ENCODE data around the gene TXNDC12. TPM values are rescaled to one million over a fixed set of nuclear protein-coding genes. Genes with fewer than 3 reads are reported as not detected.

Gene TXNDC12
- total RNA-seq, 1 experiment from 2014 or later, result 66.2 TPM

DNA sequence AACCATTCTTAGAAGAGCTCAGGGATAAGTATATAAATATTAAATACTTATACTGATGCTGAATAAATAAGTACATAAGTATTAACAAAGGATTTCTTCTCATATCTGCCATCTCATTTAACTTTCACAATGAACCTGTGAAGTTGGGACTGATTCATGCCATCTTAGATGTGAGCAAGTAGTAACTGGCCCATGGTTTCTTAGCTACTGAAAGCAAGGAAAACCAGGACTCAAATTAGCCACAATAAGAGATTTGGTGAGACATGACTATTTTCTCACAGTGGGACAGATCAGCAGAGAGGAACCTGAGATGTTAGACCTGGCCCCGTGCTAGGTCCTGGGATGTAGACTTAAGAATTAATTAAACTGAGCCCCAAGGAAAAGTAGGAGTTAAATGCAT is 56.3 kb downstream of the TXNDC12 start:
- no peak for DNase-seq (ENCODE audit: low read depth)

DNA sequence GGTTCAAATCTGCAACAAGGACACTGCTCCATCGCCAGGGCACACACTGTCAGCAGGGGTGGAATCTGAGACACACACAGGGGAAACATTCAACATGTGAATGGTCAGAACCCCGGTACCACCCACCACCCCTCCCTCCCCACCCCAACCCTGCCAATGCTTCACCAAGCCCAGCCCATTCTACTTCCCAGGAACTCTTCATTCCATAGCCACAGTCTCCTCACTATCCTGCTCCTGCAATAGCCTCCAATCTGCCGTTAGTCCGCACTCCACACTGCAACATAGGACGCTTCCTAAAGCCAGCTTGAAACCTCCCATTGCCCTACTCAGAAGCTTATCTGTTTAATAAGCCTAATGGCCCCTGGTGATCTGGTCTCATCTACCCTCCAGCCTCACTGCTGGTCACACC is 57.0 kb downstream of the TXNDC12 start:
- no peak for DNase-seq (ENCODE audit: low read depth)

- peak; percentile 62 for DNase-seq (ENCODE audit: low read depth)
These were observed 64.5 kb downstream of the TXNDC12 start, which contains the start of gene RAB3B for GRCh38 chr1:51990478-51990965. RAB3B (minus strand) TSS chr1:51990700; CDS start chr1:51977117, 13,583 bp downstream.

DNA sequence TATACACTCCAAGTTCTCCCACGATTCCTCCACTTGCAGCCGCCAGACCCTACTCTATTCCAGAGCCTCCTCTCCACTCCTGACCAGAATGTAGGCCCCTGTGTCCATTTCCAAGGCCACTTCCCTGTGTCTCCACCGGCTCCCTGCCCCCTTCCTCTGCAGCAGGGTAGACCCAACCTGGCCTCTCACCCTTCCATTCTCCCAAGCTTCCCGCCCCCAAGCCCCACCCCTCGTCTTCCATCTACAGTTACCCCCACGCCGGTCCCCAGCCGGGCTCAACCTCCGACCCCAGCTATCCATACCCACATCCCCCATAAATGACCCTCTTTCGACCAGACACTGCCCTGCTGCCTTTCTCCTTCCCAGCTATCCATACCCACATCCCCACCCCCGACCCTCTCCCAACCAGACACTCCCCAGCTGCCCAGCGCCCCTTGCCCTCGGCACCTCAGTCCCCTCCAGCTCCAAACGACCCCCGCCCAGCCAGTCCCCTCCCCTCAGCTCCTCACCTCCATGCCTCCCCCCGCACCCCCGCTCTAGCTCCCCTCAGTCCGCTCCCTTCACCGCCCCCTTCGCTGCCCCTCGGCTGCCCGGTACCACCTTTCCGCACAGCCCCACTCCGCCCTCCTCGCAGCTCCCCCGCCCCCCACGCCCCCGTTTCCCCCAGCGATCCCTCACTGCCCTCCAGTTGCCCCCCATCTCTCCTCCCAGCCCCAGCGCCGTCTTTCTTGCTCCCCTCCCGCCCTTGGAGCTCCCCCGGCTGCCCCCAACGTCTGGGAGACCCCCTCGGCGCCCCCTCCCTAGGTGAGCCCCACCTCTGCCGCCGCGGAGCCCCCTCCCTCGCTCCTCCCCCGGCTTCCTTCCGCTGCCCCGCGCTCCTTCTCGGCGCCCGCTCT is 65.2 kb downstream of the TXNDC12 start:
- no peak for DNase-seq (ENCODE audit: low read depth)

DNA sequence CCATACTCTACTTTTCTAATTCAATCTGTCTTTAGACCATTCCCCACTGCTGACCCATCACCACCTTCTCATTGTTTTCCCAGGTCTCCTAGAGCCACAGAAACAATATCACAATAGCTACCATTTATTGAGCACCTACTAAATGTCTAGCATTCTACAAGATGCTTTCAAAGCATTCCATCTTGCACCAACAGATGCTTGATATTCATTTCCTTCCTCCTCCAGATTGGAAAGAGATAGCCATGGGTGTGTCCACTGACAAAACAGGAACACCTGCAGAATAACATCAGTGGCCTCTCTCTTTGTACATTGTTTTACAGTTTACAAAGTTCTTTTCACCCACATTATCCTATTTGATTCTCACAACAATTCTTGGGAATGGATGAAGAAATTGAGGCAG is 66.7 kb downstream of the TXNDC12 start:
- DNase-seq (ENCODE audit: low read depth), result no peak

GRCh38 chr1:51986718-51987117 is 68.3 kb downstream of the TXNDC12 start:
- DNase-seq (ENCODE audit: low read depth), result no peak

- no peak for DNase-seq (ENCODE audit: low read depth)
These were observed 72.8 kb downstream of the TXNDC12 start for GRCh38 chr1:51982161-51982560.

DNA sequence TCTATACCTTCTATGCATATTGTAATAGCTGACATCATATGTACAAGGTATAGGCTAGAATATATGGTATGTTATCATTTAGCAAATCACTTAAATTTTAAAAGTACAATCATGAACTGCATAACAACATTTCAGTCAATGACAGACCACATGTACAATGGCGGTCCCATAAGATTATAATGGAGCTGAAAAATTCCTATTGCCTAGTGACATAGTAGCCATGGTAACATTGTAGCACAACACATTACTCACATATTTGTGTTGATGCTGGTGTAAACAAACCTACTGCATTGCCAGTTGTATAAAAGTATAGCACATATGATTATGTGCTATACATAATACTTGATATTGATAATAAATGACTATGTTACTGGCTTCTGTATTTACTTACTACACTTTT is 73.4 kb downstream of the TXNDC12 start:
- no peak for DNase-seq (ENCODE audit: low read depth)

DNA sequence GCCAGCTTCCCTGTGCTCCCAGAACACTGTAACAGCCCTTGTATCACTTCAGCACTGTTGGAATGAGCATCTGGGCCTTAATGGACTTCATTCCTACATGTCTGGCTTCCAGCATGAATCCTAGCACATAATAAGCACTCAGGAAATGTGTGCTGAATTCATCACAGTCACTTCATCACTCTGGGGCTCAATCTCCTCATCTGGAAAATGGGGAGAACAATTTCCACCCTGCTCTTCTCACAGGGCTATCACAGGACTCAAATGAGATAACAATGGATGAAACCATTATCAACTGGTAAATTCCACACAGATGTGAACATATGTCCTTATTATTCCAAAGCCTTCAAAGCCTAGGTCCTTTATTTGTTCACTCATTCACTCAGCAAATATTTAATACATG is 76.9 kb downstream of the TXNDC12 start:
- DNase-seq (ENCODE audit: low read depth), result no peak

- no peak for DNase-seq (ENCODE audit: low read depth)
These were observed 78.0 kb downstream of the TXNDC12 start for GRCh38 chr1:51976846-51977602.

DNA sequence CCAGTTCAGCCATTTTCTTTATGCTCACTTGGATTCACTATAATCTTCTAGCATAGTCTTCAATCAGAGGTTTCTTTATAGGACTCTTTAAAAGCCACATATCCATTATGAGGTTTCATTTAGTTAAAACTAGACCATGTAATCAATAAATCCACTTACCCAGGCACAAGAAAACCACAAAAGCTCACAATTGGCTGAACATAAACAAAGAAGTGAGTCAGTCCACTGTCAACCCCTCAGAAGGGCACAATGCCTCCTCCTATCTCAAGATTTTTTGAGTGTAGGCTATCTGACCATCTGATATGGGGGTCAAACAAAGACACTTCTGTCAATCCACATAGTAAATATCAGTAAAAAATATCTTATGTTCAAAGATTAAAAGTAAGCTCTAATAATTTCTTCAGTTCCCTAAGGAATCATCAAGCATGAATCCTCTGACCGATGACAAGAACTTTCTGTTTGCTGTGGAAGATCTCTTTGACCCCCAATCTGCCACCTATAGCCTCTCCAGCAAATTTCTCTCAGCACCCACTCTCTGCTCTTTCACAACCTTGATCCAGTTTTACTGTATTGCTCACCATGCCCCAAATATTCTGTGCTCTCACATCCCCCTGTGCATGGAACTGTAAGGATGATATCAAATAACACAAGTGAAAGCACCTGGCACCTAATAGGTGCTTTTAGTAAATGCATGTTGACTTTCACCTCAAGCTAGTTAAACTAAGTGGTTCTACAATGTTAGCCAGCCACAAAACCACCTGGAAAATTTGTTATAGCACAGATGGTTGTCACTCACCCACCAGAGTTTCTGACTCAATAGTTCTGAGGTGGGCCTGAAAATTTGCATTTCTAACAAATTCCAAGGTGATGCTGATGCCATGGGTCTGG is 81.2 kb downstream of the TXNDC12 start:
- DNase-seq (ENCODE audit: low read depth), result peak; percentile 57

Other genes with a start within 250 kb of the TXNDC12 start
- gene NRDC, start 176.5 kb downstream of the TXNDC12 start, total RNA-seq (2014; rRNA removed; shearing (Covaris generic)), result 62.5 and 71.9 TPM in 2 replicates
- 5.5 and 5.6 TPM in 2 replicates for gene RAB3B, start 64.5 kb downstream of the TXNDC12 start, total RNA-seq (2014; rRNA removed; shearing (Covaris generic))
- 12.4 and 15.0 TPM in 2 replicates for gene KTI12, start 21.4 kb downstream of the TXNDC12 start, total RNA-seq (2014; rRNA removed; shearing (Covaris generic))
- gene BTF3L4, start 1.1 kb upstream of the TXNDC12 start, total RNA-seq (2014; rRNA removed; shearing (Covaris generic)), result 86.6 and 92.8 TPM in 2 replicates
- gene ZFYVE9, start 86.9 kb upstream of the TXNDC12 start, total RNA-seq (2014; rRNA removed; shearing (Covaris generic)), result 13.6 and 13.8 TPM in 2 replicates

Data from RPMI7951 (cell line).